Left hindlimb (tissue), 1 donor: Measurements from ENCODE around the gene TLE4.
"Not testable (repeated sequence)": the region's sequence is repeated elsewhere in the genome, so short reads cannot be mapped to it uniquely, and the experiment has no call there.

Experiments used
- DNase-seq: peaks from one replicate; pipeline ENCODE4 v3.0.0-alpha.2; 2018

Gene TLE4

DNA sequence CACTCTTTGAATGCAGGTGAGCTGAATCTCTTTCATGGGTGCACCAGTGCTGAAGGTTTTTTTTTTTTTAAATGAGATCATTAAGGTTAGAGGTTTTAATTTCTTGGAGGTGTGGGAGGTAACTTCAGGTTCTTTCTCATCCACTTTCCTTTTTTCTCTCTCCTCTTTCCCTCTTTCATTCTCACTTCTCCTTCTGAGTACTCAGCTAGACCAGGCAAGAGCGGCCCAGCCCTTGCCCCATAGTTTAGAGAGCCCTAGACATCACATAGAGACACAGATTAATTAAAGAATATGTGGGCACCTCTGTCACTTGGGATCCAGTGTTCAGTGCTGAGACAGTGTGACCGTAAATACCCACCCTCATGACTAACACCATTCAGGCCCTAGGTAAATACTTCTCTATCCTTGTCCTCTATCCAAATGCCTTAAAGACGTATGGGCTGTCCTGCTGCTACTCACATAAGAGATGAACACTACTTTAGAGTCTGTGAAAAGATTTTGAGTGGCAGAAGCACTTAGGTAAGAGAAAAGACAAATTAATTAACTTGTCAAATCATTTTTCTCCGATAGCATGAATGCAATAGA, 174.1 kb downstream of the TLE4 start:
- DNase-seq: no peak

DNA sequence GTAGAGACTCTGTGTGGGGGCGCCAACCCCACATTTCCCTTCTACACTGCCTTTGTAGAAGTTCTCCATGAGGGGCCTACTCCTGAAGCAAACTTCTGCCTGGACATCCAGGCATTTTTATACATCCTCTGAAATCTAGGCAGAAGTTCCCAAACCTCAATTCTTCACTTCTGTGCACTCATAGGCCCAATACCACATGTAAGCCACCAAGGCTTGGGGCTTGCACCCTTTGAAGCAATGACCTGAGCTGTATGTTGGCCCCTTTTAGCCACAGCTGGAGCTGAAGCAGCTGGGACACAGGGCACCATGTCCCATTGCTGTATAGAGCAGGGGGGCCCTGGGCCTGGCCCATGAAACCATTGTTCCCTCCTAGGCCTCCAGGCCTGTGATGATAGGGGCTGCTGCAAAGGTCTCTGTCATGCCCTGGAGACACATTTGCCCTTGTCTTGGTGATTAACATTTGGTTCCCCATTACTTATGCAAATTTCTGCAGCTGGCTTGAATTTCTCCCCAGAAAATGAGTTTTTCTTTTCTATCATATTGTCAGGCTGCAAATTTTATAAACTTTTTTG, 180.2 kb downstream of the TLE4 start:
- not testable (repeated sequence) for DNase-seq

DNA sequence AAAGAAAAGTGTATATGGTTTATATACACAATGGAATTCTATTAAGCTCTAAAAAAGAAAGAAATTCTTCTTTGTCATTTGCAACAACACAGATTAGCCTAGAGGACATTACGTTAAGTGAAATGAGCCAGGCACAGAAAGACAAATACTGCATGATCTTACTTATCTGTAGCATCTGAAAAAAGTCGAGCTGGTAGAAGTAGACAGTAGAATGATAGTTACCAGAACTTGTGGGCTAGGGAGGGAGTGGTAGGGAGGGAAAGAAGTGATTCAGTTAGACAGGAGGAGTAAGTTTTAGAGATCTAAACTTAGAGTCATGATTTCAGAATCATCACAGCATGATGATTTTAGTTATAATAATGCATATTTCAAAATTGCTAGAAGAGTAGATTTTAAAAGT, 184.6 kb downstream of the TLE4 start:
- DNase-seq: no peak

DNA sequence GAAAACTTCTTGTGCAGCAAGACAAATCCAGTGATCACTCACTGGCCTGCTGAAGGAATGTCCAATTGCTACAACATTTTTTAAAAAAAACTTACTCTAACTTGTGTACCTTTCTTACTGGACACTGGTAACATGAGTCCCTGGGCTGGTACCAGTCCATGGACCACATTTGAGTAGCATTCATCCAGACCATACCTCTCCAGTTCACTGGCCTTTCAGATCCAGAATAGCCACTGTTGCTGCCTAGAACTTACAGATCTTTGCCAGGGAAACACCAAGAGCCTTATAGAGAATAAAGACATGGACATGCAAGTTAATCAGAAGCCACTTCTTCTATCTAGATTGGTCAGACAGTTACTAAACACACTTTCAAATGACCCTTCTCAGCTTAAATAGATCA, 185.3 kb downstream of the TLE4 start:
- DNase-seq: no peak

DNA sequence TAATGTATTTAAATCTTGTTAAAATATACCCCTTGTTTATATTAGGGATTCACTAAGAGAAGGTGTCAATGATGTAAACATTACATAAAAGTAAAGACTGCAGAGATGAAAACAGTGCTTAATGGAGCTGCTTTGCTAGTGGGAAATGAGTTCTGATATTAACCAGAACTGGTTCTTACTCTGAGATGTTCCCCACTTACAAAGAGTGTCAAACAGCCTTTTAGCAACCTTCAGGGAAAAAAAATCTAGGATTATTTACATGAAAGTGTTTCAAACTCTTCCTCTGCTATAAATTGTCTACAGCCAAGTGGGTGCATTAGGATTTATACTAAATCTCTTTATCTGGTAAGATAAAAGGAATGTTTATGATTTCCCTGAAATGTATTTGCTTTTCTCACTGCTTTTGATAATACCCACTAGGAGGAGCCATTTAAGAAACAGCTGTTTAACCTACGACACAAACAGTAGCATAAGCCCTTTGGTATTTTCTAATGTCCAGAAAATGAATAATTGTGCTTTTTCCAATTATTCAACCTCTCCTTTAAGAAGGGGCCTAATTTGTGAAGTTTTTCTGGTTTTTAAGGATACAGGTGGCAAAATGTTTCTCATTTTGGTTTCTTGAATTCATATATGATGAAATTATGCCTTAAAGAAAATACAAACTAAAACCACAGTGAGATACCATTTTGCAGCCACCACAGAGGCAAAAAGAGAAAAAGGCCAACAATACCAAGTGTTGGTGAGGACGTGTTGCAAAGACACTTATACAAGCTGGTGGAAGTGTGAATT, 186.3 kb downstream of the TLE4 start:
- DNase-seq: no peak

DNA sequence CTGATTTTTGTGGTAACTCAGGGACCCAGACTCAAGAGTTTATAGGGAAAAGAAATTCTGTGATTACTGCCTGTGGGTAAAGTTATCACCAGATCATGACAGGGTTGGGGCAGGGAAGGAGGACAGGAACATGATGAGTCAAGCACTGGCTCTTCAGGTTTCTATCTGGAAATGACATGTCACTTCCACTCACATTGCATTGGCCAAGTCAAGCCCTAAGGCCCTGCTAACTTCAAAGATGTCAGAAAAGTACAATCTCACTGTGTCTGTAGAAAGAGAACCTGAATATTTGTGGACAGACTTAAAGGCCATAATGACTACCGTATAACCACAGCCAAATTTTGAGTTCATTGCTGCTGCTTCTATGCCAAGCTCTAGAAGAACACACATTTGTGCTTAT, 187.7 kb downstream of the TLE4 start:
- DNase-seq: no peak

DNA sequence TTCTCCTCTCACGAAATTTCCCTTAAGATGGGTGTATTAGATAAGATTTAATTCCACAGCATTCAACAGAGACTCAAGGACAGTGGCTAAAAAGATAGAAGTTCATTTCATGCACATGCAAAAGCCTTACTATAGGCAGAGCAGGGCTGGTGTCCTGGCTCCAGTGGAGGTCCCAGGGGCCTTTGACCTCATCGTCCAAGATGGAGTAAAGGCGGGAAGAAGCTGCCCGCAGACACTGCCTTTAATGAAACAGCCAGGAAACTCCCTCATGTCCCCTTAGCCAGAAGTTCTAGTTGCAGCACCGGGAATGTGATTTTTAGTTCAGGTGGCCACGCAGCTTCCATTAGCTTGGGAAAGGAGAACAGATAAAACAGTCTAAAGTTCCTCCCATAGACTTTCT, 190.3 kb downstream of the TLE4 start:
- no peak for DNase-seq

DNA sequence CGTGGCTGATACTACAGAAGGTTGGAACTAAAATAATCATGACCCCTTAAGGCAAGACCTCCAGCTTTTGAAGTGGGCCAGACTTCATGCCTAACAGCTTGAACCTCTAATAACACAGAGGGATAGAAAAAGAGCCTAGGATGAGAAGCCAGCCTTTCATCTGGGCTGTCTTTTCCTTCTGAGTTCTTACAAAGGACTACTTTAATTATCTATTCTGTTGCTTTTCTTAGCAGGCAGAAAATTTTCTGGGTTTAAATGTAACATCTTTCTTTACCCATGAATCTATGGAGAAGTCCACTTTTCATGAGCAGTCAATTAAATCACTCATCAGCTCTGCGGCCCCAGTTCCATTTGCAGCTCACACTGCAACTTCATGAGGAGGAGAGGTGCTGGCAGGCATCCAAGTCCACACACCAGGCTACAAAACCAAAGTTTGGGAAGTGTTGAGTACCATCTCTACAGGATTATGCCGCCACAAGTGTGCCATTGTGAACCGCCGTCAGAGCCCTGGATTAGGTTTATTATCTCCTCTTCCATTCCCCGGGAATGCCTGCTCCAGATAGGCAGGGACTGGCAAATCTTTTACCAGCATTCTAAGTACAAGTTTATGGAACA, 192.0 kb downstream of the TLE4 start:
- no peak for DNase-seq

DNA sequence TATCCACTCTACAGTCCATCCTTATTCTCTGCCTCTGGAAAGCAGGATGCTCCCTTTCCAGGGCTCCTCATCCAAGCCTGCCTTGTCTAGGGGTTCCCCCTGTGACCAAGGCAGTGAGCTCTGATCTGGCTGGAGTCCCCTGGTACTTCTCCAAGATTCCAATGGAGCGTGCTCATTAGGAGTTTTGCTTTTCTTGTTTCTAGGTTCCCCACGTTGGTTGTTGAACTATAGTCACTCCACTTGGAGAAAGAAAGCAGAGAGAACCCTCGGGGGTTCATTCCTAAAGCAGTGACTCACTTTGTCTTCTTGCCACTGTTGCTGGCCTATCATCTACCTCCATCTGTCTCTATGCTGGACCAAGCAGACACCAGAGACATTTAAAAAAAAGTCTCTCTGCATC, 192.6 kb downstream of the TLE4 start:
- DNase-seq: peak; percentile 58

DNA sequence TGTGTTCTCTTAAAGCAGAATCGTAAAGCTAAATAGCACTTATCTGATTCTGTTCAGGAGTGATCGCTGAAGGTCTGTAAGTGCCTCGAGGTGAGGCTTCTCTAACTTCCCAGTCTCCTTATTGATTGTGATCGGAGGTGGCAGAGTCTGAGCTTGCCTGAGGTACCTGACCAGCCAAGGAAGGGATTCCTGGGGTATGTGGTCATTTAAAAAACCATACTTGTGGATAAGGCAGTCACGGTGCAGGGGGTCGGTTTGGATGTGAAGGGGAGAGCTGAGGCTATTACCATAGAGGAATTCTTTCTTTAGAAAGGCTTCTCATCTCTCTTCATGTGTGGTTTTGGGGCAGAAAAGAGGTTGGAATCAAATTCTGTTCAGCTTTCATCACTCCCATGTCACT, 193.7 kb downstream of the TLE4 start:
- no peak for DNase-seq

DNA sequence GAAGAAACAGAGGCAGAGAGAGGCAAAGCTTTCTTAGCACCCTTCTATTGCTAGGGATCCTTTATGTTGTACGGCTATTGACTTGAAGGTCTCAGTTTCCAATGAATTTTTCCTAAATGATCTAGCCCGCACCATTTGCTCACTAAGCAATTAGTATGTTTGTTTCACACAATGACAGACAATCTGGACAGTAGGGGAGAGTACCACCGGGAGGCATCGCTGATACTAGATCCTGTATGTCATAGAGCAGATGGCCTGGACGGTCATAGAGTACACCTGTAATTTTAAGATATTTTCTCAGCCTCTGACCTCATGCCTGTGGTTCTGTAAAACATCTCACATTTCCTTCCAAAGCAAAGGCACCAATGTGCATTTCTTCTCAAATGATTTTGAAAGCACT, 194.3 kb downstream of the TLE4 start:
- no peak for DNase-seq

DNA sequence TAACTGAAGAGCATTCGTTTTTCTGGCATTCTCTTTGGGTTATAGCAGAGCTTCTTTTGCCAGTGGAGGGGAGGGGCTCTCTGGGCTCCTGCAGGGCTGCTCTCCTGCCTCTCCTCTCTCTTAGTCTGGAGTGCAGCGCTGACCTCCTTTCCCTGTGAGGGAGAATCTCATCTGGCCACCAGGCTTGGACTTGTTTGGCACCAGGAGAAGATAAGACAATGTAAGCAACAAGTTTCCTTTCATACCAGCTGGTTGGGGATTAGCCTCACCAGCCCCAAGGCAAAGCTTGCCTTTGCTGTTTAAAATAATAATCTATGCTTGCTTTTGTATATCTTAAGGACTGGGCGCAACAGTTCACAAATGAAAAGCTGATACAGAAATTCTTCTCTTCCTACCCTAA, 196.4 kb downstream of the TLE4 start:
- DNase-seq: no peak

DNA sequence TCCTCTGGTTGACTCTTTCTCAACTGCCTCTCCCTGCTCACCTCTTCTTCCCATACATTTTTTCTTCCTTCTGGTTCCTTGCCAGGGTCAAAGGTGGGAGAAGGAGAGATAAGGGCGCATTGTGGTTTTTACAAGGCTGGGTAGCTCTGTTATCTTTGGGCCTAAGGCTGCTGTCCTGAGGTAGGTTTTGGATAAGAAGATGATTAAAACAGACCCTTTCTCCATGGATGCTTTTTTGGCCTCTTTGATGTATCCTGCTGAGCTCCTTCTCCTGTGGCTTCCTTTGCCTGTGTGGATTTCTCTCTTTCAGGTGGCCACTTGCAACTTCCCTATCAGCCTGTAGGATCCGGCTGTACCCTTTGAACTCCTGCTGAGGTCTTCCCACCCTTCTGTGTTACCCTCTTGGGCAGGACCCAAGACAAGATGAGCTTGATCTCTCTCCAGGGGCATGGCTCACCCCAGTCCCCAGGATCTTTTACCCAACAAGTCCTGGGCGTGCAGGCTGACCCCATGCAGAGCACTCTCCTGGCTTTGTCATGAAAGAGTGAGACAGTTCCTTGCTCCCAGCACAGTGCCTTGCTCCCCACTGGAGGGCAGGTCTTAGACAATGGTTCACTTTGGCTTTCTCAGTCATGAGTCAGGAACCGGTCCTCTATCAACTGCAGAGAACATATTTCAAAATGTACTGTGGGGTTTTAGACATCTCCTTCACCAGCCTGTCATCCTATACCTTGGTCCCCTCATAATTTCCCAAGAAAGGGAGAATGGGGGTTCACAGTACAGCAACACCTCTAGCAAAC, 197.9 kb downstream of the TLE4 start:
- DNase-seq: no peak

DNA sequence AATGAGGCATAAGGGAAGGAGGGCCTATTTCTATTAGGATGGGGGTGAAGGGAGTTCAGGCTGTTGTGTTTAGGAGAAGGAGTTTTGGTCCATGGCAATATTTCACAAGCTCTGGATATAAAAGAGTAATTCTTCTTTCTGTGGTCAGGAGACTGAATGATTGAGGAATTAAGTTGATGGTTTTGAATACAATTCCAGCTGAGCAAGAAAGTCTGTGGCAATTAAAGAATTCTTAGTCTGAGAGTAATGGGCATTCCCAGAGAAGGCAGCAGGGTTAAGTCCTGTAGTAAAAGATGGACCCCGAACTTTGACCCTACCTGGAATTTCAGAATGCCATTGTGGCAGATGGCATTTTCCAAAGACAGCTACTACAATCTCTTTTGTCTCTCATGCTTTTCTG, 202.6 kb downstream of the TLE4 start:
- DNase-seq: no peak
